Stimulated activated naive CD4-positive, alpha-beta T cell (primary cell): ENCODE data around the gene KASH5.
A peak's percentile ranks its signal among the peaks of the same experiment; 100 is the strongest.
"Not testable (repeated sequence)": the region's sequence is repeated elsewhere in the genome, so short reads cannot be mapped to it uniquely, and the experiment has no call there.

ENCODE experiments used
- DNase-seq, 6 experiments: peaks; one replicate each; lab custom pipeline; 2025; lab: John Stamatoyannopoulos, UW

KASH5 gene

GRCh38 chr19:49436381-49437017, 48.5 kb downstream of the KASH5 start:
- DNase-seq: peak in 5 of 6 experiments; percentile 10 to 51 (median 21)

DNA sequence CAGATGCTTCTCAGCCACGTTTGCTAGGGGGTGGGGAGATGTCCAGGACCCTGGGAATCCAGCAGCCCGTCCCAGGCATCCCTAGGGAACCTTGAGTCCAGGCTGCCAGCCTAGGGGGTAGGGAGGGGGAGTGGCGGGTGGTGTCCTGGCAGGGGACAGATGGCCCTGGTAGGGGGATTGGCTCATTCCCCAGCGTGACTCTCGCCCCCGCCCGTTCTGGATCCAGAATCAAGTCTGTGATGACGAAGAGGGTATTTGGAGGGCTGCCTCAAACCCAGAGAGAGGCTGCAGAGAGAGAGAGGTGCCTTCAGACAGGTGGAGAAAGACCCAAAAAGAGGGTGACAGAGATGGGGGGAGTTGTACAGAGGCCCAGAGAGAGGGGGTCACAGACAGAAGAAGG, 49.2 kb downstream of the KASH5 start:
- no peak for DNase-seq

- no peak for DNase-seq
Measured at GRCh38 chr19:49438261-49438660, 50.2 kb downstream of the KASH5 start.

GRCh38 chr19:49439836-49440235, 51.8 kb downstream of the KASH5 start:
- no peak for DNase-seq

- no peak for DNase-seq
Measured at GRCh38 chr19:49440439-49441209, 52.6 kb downstream of the KASH5 start.

DNA sequence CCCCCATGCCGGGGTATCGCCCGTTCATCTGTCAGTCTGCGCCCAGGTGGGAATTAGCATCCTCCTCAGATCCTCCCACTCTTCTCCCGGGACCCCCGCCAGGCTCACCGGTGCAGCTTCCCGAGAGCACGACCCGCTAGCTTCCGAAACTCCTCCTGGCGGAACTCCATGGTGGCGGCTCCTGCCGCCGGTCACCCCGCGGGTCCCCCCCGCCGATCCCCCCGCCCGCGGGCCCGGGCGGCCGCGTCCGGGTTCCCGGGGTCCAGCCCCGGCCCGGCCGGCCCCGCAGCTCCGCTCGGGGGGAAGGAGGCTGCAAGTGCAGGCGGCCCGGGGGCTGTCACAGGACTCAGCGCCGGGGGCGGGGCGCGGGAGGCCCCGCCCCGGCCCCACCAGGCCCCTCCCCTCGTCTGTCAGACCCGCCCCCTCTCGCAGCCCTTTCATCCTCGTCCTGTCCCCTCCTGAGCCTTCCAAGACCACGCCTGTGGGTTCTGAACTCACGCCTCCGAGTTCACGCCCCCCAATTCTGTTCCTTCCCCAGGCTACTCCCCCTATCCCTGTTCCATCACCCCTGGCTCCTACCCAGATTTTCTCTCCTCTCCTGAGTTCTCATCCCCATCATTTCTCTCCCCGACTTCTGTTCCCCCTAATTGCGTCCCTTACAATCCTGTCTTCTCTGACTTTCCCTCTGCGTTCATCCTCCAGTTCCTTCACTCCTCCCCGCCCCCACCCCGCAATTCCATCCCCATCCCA, 53.3 kb downstream of the KASH5 start, which contains the start of gene SLC17A7:
Gene SLC17A7, minus strand, starts transcription at position 318 of the 750 bp plus-strand sequence. Its CDS starts 148 bp downstream, at position 170.
- DNase-seq: peak in 5 of 6 experiments; percentile 19 to 47 (median 25)

DNA sequence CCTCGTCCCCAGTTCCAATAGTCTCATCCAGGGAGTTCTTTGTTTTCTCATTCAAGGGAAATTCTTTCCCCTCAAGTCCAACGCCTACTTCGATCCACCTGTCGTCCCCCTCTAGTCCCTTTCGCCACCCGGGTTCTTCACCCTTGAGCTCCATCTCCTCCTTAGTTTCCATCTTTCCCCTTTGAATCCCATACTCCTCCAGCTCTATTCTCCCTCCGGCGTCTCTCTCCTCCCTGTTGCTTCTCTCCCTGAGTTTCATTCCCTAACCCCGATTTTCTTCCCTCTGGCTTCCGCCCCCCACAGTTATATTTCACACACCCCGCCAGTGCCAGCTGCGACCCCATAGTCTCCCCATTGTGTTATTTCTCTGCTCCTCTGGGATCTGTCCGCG, 53.9 kb downstream of the KASH5 start:
- peak in 1 of 6 experiments; percentile 38 for DNase-seq

GRCh38 chr19:49442354-49442753, 54.3 kb downstream of the KASH5 start:
- peak in 1 of 6 experiments; percentile 38 for DNase-seq

- DNase-seq: peak in 4 of 6 experiments; percentile 17 to 59 (median 41)
Measured at GRCh38 chr19:49442771-49443365, 54.8 kb downstream of the KASH5 start.

- DNase-seq: peak; percentile 87 to 99 (median 94)
Measured at GRCh38 chr19:49443366-49444099, 55.5 kb downstream of the KASH5 start.

- not testable (repeated sequence) for DNase-seq
Measured at GRCh38 chr19:49444100-49444700, 56.2 kb downstream of the KASH5 start.

- DNase-seq: no peak
Measured at GRCh38 chr19:49445997-49446396, 57.9 kb downstream of the KASH5 start.

- DNase-seq: no peak
Measured at GRCh38 chr19:49447485-49448431, 59.7 kb downstream of the KASH5 start.

DNA sequence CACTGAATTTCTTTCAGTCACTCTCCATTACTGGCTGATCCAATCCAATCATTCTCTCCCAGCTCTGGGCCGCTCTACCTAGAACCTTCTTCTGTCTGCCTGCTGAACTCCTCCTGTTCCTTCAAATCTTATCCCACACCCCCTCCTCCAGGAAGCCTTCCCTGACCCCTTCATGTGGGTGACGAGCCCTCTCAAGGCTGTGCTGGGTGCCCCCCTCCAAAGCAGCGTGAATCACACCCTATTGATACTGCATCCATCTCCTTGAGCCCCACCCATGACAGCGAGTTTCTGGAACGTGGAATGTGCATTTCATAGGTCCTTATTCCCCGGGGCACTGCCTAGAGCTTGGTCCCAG, 60.4 kb downstream of the KASH5 start:
- no peak for DNase-seq

- DNase-seq: no peak
Measured at GRCh38 chr19:49450405-49450804, 62.4 kb downstream of the KASH5 start.

GRCh38 chr19:49451430-49452181, 63.6 kb downstream of the KASH5 start, which contains the start of gene PIH1D1:
TSS of gene PIH1D1 (minus strand) at chr19:49451814. CDS start at chr19:49451574, 240 bp downstream.
- peak; percentile 76 to 95 (median 93) for DNase-seq

- DNase-seq: peak; percentile 94 to 99 (median 98)
Measured at GRCh38 chr19:49453013-49453756, 65.1 kb downstream of the KASH5 start, which contains the start of gene ALDH16A1. TSS of gene ALDH16A1 (plus strand) at chr19:49453225. CDS start at chr19:49453332, 107 bp downstream.

DNA sequence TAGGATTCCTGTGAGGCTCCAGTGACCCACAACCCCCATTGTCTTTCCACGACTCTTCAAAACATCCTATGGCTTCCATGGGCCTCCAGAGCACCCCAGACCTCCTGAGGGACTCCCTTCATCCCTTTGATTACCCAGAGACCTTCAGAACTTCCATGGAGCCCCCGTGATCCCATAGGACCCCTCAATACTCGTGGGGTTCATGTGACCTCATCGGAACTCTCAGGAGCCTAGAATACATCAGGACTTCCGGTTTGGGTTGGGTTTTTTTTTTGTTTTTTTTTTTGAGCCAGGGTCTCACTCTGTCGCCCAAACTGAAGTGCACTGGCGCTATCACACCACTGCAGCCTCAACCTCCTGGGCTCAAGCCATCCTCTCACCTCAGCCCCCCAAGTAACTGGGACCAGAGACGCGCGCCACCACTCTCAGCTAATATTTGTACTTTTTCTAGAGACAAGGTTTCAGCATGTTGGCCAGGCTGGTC, 65.8 kb downstream of the KASH5 start:
- no peak for DNase-seq
